HG02840 (cell line): Measurements from ENCODE around the gene MADD.

Experiments
- ATAC-seq: cut with Tn5 transposase; IDR thresholded peaks from one replicate; pipeline ENCODE4 v1.9.1; 2021; ENCODE audit warnings: mild to moderate bottlenecking, moderate library complexity, moderate number of reproducible peaks; ENCODE audit not compliant: unreplicated experiment, low FRiP score

The MADD gene

GRCh38 chr11:47272706-47273105, 2.8 kb downstream of the MADD start:
- ATAC-seq: no peak

- ATAC-seq: no peak
Observed at GRCh38 chr11:47274495-47275235, 4.7 kb downstream of the MADD start.

GRCh38 chr11:47276923-47277322, 7.0 kb downstream of the MADD start:
- ATAC-seq: no peak

GRCh38 chr11:47278058-47278457, 8.1 kb downstream of the MADD start:
- ATAC-seq: no peak

GRCh38 chr11:47278769-47279168, 8.8 kb downstream of the MADD start:
- ATAC-seq: no peak

- ATAC-seq: no peak
Observed at GRCh38 chr11:47280099-47280498, 10.2 kb downstream of the MADD start.

GRCh38 chr11:47280860-47281259, 10.9 kb downstream of the MADD start:
- no peak for ATAC-seq

GRCh38 chr11:47282462-47282861, 12.5 kb downstream of the MADD start:
- no peak for ATAC-seq

- no peak for ATAC-seq
Observed at GRCh38 chr11:47284151-47284550, 14.2 kb downstream of the MADD start.

- no peak for ATAC-seq
Observed at GRCh38 chr11:47285969-47286770, 16.2 kb downstream of the MADD start.

GRCh38 chr11:47288066-47288465, 18.1 kb downstream of the MADD start:
- no peak for ATAC-seq

- no peak for ATAC-seq
Observed at GRCh38 chr11:47289856-47290255, 19.9 kb downstream of the MADD start.

GRCh38 chr11:47295385-47295784, 25.5 kb downstream of the MADD start:
- no peak for ATAC-seq

- ATAC-seq: no peak
Observed at GRCh38 chr11:47296045-47296444, 26.1 kb downstream of the MADD start.

GRCh38 chr11:47299078-47299477, 29.1 kb downstream of the MADD start:
- ATAC-seq: no peak

GRCh38 chr11:47302853-47303252, 32.9 kb downstream of the MADD start:
- ATAC-seq: no peak

- no peak for ATAC-seq
Observed at GRCh38 chr11:47305734-47306483, 36.0 kb downstream of the MADD start.

GRCh38 chr11:47306484-47306844, 36.5 kb downstream of the MADD start:
- no peak for ATAC-seq

- ATAC-seq: no peak
Observed at GRCh38 chr11:47308050-47308823, 38.3 kb downstream of the MADD start.

- no peak for ATAC-seq
Observed at GRCh38 chr11:47314992-47315391, 45.1 kb downstream of the MADD start.
